VCaP (cell line): Measurements from ENCODE around the gene XRCC3.
"Not testable (repeated sequence)": the region's sequence is repeated elsewhere in the genome, so short reads cannot be mapped to it uniquely, and the experiment has no call there.

Experiments
- H3K27ac ChIP-seq: fragments of 450-650 bp; 2 replicates; pipeline ENCODE4 v1.5.1; 2017
- CTCF ChIP-seq: fragments of 450-650 bp; conservative IDR thresholded peaks from 2 replicates; pipeline ENCODE4 v1.5.1; 2017; ENCODE audit warnings: mild to moderate bottlenecking, moderate library complexity

XRCC3 gene

GRCh38 chr14:103695296-103696069 lies 19.8 kb downstream of the XRCC3 start:
- no peak overlapping the region for H3K27ac ChIP-seq
- TF ChIP-seq CTCF = no peak

- 0 out of 2 replicates have a peak, but pooled peaks have one; percentile 7 for TF ChIP-seq CTCF
- no peak overlapping the region for H3K27ac ChIP-seq
These were observed 20.7 kb downstream of the XRCC3 start for GRCh38 chr14:103694572-103695026.

DNA sequence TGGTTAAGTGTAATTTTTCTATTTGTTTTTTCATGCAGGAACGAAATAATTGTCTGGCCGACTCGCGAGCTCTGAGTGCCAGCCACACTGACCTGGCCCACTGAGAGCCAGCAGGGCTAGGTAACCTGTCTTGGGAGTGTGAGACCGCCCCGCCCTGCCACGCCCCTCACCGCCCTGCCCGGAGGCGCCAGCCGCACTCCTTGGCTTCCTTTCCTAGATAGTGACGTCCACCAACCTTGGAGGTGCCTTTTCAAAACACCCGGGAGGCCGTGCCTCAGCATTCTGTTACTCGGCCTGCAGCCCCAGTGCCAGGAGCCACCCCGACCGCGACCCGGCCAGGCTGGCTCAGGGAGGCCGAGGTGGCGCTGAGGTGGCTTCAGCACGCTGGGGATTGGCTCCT lies 21.7 kb downstream of the XRCC3 start:
- no peak overlapping the region for H3K27ac ChIP-seq
- TF ChIP-seq CTCF = no peak

- no peak for TF ChIP-seq CTCF
- H3K27ac ChIP-seq = no peak overlapping the region
These were observed 22.4 kb downstream of the XRCC3 start for GRCh38 chr14:103692871-103693270.

- no peak overlapping the region for H3K27ac ChIP-seq
- no peak for TF ChIP-seq CTCF
These were observed 23.1 kb downstream of the XRCC3 start for GRCh38 chr14:103692159-103692558.

DNA sequence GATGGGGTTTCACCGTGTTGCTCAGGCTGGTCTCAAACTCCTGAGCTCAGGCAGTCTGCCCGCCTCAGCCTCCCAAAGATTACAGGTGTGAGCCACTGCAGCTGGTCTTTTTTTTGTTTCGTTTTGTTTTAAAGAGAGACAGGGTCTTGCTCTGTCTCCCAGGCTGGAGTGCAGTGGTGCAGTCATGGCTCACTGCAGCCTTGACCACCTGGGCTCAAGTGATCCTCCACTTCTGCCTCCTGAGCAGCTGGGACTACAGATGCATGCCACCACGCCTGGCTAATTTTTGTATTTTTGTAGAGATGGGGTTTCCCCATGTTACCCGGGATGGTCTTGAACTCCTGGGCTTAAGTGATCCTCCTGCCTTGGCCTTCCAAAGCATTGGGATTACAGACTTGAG lies 23.6 kb downstream of the XRCC3 start:
- H3K27ac ChIP-seq = not testable (repeated sequence)

DNA sequence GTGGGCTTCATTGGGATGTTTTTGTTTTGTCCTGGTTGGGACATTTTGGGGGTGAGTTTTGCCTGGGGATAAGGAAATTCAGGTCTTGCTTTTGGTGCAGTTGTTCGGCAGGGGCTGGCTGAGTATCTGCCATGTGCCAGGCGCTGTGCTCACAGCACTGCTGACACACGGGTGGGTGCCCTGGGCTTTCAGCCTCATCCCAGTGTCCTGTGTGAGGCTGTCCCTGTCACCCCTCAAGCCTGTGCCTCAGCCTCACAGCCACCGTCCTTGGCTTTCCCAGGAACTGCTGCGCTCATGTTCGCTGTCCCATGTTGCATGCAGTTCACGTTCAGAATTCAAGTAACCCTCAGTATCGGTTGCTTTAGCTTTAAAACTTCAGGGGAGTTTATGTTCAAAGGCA lies 24.9 kb downstream of the XRCC3 start:
- TF ChIP-seq CTCF = no peak
- no peak overlapping the region for H3K27ac ChIP-seq
